G401 (cell line): Measurements from ENCODE around the gene RNF223. TPM values are rescaled to one million over a fixed set of nuclear protein-coding genes. Genes with fewer than 3 reads are reported as not detected.

Experiments used
- DNase-seq: peaks from one replicate; pipeline ENCODE4 v3.0.0-alpha.2; 2015; ENCODE audit warnings: low spot score
- in situ Hi-C: cut with HindIII; loops from 2 replicates; pipeline ENCODE4 v1.10.0; 2016; ENCODE audit warnings: low sequenced_read_pairs, mixed read lengths
- total RNA-seq: library from RNA; depleted of rRNA; stranded (reverse); fragments of >200 nt; shearing (Covaris generic); gene quantifications from 2 replicates; pipeline ENCODE4 v1.2.3, GENCODE V29; 2014

Gene RNF223
- total RNA-seq, 1 experiment from 2014 or later: 3.5 TPM

DNA sequence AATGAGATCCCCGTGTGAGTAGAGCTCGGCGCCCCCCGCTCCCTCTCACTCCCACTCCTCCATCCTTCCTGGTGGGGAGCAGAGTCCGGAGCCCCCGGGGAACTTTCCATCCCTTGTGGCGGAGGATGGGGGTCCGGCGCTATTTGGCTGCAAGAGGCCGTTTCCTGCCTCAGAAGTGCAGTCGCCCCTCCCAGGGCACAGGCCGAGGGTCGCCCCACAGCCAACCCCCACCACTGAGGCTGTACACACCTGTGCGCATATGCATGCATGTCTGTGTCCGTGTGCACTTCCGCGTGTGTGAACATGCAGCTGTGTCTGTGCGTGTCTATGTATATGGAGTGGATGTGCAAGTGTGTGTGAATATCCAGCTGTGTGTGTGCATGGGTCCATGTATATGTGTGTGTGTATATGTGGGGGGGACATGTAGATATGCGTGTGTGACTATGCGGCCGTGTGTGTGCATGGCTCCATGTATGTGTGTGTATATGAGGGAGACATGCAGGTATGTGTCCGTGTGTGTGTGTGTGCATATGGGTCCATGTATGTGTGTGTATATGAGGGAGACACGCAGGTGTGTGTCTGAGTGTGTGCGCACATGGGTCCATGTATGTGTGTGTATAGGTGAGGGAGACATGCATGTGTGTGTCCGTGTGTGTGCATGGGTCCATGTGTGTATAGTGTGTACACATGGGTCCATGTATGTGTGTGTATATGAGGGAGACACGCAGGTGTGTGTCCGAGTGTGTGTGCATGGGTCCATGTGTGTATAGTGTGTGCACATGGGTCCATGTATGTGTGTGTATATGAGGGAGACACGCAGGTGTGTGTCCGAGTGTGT lies 21.9 kb downstream of the RNF223 start:
- in situ Hi-C loops: no loop called here
- DNase-seq: no peak

DNA sequence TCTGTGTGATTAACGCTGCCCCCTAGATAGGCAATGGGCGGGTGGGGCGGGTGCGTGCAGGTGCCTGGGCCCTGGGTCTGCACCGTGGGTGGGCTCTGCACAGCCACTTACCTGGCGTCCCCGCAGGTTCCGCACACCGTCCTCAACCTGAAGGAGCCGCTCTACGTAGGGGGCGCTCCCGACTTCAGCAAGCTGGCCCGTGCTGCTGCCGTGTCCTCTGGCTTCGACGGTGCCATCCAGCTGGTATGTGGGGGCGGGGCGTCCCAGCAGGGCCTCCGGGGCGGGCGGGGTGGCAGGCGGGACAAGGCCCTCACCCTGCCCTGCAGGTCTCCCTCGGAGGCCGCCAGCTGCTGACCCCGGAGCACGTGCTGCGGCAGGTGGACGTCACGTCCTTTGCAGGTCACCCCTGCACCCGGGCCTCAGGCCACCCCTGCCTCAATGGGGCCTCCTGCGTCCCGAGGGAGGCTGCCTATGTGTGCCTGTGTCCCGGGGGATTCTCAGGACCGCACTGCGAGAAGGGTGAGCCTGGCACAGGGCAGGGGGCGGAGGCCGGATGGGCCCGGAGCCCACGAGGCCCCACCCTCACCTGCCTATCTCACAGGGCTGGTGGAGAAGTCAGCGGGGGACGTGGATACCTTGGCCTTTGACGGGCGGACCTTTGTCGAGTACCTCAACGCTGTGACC lies 22.8 kb downstream of the RNF223 start:
- in situ Hi-C loops: no loop called here
- DNase-seq: no peak

DNA sequence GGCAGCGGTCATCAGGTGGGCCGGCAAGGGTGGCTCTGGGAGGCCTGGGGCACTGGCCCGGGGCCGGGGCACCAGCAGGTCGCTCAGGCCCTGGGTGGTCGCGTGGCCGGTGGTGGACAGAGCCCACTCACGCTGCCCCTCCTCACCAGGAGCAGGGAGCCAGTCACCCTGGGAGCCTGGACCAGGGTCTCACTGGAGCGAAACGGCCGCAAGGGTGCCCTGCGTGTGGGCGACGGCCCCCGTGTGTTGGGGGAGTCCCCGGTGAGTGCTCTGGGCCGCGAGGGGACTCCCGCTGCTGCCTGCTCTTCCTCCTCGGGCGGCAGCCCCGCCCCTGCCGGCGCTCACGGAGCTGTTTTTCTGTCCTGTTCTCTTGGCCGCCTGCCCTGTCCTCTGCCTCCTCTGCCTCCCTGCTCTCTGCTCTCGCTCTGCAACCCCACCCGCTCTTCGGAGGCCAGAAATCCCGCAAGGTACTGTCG lies 23.5 kb downstream of the RNF223 start:
- in situ Hi-C loops: no loop called here

DNA sequence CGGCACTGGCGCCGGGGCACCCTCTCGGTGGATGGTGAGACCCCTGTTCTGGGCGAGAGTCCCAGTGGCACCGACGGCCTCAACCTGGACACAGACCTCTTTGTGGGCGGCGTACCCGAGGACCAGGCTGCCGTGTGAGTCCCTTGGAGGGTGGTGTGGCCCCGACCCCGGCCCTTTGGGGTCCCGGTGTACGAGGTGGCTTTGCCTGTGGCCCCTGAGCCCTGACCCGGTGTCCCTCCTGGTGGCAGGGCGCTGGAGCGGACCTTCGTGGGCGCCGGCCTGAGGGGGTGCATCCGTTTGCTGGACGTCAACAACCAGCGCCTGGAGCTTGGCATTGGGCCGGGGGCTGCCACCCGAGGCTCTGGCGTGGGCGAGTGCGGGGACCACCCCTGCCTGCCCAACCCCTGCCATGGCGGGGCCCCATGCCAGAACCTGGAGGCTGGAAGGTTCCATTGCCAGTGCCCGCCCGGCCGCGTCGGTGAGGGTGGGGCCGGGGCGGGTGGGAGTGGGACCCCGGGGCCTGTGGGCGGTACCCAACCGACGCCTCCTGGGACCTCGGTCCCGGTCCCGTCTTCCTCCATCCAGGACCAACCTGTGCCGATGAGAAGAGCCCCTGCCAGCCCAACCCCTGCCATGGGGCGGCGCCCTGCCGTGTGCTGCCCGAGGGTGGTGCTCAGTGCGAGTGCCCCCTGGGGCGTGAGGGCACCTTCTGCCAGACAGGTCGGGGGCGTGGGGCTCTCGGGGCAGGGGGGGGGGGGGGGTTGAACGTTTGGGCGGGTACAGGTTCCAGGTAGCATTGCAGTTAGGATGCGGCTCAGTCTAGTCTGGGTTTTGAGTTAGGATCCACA lies 24.6 kb downstream of the RNF223 start:
- in situ Hi-C loops: no loop called here
- no peak for DNase-seq

More for the DNA sequence above, 23.5 kb downstream of the RNF223 start:
- DNase-seq: no peak

DNA sequence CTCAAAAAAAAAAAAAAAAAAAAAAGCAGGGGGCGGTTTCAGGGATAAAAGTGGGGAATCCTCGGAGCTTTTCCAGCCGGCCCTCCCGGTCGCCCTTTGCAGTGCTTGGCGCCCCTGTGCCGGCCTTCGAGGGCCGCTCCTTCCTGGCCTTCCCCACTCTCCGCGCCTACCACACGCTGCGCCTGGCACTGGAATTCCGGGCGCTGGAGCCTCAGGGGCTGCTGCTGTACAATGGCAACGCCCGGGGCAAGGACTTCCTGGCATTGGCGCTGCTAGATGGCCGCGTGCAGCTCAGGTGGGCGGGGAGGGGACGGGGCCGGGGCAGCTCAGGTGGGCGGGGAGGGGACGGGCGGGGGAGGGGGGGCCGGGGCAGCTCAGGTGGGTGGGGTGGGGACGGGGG lies 25.3 kb downstream of the RNF223 start:
- in situ Hi-C loops: no loop called here

DNA sequence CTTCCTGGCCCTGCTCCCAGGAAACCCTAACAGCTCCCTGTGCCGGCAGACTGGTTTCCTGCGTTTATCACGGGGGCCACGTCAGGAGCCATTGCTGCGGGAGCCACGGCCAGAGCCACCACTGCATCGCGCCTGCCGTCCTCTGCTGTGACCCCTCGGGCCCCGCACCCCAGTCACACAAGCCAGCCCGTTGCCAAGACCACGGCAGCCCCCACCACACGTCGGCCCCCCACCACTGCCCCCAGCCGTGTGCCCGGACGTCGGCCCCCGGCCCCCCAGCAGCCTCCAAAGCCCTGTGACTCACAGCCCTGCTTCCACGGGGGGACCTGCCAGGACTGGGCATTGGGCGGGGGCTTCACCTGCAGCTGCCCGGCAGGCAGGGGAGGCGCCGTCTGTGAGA lies 26.1 kb downstream of the RNF223 start:
- DNase-seq: no peak
- in situ Hi-C loops: no loop called here

More for the DNA sequence above, 25.3 kb downstream of the RNF223 start:
- no peak for DNase-seq

DNA sequence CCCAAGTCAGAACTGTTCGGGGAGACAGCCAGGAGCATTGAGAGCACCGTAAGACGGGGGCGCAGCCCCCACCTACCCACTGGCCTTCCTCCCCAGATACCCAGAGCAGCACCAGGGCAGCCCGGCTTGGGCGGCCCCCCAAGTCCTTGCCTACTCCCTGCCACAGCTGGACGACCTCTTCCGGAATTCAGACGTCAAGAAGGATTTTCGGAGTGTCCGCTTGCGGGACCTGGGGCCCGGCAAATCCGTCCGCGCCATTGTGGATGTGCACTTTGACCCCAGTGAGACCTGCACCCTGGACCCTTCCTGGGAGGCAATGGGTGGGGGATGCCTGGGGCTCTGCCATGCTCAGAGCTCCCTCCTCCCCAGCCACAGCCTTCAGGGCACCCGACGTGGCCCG lies 26.7 kb downstream of the RNF223 start:
- in situ Hi-C loops: no loop called here
- DNase-seq: no peak

DNA sequence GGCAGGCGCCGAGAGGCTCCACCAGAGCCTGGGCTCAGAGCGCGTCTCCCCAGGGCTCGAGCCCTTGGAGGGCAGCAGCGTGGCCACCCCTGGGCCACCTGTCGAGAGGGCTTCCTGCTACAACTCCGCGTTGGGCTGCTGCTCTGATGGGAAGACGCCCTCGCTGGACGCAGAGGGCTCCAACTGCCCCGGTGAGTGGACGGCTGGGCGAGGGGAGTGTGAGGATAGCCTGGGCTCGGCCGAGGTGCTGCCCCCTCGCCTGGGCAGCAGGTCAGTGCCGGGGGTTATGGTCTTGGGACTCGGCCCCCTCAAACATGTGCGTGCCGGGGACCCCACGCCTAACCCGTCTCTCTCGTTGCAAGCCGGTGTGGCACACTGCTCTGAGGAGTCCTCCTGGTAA lies 27.3 kb downstream of the RNF223 start:
- in situ Hi-C loops: no loop called here
- no peak for DNase-seq

DNA sequence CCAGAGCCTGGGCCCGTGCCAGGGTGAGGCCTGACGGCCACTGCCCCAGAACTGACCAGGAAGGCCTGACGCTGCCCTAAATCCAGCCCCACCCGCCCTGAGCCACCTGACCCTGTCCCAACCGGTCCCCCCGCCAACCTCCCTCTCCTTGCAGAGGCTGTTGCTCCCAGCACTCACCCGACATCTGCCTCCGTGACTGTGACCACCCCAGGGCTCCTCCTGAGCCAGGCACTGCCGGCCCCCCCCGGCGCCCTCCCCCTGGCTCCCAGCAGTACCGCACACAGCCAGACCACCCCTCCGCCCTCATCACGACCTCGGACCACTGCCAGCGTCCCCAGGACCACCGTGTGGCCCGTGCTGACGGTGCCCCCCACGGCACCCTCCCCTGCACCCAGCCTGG lies 27.9 kb downstream of the RNF223 start:
- in situ Hi-C loops: no loop called here
- no peak for DNase-seq

DNA sequence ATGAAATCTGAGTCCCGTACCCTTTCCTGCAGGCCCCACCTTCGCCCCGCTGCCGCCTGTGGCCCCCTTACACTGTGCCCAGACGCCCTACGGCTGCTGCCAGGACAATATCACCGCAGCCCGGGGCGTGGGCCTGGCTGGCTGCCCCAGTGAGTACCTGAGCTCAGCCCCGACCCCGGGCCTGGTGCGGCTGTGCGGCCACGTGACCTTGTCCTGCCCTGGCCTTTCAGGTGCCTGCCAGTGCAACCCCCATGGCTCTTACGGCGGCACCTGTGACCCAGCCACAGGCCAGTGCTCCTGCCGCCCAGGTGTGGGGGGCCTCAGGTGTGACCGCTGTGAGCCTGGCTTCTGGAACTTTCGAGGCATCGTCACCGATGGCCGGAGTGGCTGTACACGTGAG lies 29.0 kb downstream of the RNF223 start:
- no peak for DNase-seq
- in situ Hi-C loops: no loop called here

DNA sequence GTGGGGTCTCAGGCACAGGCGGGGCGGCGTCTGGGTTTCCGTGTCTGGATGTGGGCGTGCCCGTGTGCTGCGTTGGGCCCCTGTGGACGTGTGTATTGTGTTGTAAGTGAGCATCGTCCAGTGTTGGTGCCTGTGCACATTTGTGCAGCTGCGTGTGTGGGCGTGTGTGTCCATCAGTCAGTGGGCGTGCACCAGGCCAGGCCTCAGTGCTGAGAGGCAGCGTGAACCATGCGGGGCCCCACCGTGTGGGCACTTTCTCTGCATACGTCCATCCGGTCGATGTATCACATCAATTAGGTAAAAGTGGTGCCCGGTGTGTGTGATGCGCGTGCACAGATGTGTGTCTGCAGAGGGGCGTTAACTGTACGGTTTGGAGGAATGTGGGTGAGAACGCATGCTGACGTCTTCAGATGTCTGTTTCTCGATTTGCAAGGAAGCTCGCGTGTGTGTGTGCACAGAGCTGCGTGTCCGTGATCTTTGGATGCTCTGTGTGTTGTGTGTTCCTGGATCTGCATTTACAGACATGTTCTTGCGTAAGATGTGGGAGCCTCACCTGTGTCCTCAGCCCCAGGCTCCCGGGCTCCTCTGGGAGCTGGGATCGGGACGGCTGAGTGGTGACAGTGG lies 29.5 kb downstream of the RNF223 start:
- DNase-seq: no peak
- in situ Hi-C loops: no loop called here

DNA sequence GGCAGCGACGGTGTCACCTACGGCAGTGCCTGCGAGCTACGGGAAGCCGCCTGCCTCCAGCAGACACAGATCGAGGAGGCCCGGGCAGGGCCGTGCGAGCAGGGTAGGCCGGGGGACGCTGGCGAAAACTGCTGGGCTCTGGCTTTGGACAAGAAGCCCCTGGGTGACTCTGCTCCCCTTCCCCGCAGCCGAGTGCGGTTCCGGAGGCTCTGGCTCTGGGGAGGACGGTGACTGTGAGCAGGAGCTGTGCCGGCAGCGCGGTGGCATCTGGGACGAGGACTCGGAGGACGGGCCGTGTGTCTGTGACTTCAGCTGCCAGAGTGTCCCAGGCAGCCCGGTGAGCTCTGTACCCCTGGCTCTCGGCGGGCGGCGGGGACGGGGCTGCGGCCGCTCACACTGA lies 30.2 kb downstream of the RNF223 start:
- no peak for DNase-seq
- in situ Hi-C loops: no loop called here

DNA sequence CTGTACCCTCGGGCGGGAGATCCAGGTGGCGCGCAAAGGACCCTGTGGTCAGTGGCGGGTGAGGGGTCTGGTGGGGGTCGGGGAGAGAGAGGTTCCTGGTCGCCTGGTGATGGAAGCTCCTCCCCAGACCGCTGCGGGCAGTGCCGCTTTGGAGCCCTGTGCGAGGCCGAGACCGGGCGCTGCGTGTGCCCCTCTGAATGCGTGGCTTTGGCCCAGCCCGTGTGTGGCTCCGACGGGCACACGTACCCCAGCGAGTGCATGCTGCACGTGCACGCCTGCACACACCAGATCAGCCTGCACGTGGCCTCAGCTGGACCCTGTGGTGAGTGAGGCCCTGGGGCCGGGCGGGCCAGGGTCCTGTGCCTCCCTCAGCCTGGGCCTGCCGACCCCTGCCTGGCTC lies 30.7 kb downstream of the RNF223 start:
- DNase-seq: no peak
- in situ Hi-C loops: no loop called here

DNA sequence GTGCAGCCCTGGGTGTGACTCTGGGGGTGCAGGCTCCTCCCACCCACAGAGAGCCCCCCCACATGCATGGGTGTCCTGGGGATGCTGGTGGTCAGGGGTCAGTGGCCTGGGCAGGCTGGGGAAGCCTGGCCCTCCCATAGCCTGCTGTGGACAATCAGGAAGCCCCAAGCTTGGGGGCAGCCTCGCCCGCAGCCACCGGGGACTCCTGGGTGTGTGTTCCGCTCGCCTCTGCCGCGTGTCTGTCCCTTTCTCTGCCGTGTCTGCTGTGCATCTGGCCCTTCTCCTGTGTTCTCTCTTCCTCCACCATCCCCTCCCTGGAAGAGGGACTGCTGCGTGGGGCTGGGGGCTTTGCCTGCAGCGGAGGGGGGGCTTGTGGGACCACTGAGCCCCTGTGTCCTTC lies 31.3 kb downstream of the RNF223 start:
- no peak for DNase-seq
- in situ Hi-C loops: no loop called here

DNA sequence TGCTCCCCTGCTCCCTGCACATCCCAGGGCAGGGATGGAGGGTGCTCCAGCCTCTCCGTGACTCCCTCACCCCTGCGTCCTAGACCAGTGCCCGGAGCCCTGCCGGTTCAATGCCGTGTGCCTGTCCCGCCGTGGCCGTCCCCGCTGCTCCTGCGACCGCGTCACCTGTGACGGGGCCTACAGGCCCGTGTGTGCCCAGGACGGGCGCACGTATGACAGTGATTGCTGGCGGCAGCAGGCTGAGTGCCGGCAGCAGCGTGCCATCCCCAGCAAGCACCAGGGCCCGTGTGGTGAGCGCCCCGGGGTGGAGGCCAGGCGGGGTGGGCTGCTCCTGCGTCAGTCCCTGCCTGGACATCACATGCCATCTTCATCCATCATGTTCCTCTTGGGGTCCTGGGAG lies 32.2 kb downstream of the RNF223 start:
- DNase-seq: no peak
- in situ Hi-C loops: no loop called here

DNA sequence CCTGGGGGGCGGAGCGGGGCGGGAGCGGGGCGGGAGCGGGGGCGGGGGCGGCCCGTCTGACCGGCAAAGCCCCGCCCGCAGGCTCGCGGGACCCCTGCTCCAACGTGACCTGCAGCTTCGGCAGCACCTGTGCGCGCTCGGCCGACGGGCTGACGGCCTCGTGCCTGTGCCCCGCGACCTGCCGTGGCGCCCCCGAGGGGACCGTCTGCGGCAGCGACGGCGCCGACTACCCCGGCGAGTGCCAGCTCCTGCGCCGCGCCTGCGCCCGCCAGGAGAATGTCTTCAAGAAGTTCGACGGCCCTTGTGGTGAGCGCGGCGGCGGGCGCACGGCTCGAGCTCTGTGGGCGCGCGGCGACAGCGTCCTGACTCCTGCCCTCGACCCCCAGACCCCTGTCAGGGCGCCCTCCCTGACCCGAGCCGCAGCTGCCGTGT lies 33.0 kb downstream of the RNF223 start:
- in situ Hi-C loops: no loop called here
- DNase-seq: no peak

DNA sequence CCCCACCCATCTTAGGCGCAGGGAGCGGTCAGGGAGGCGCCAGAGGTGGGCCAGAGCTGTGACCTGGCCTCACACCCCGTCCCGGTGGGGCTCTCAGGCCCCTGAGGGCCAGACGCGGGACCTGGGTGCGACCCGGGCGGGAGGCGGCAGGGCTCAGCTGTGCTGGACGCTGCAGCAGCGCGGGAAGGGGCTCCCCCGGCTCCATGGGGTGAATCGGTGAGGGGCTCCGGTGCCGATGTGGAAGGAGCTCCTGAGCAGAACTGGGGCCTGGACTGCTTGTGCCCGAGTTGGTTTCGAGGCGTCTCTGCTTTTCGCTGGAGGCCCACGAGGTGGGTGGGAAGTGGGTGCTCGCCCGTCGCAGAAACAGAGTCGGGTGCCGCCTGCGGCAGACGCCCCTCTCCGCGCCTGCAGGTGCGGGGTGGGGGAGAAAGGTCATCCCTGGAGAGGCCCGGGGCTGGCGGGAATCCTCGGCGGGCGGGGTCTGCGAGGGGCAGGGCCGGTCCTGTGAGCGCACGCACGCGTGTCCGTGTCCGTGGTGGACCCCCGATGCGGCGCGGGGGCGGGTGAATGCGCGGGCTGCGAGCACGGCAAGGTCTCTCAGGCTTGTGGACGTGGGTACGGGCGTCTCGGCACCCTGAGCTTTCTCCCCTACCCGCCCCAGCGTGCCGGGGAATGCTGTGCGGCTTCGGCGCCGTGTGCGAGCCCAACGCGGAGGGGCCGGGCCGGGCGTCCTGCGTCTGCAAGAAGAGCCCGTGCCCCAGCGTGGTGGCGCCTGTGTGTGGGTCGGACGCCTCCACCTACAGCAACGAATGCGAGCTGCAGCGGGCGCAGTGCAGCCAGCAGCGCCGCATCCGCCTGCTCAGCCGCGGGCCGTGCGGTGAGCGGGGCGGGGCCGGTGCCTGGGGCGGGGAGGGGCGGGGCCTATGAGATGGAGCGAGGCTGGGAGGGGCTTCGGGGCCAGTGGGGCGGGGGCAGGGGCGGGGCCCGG lies 33.8 kb downstream of the RNF223 start:
- no peak for DNase-seq
- in situ Hi-C loops: no loop called here
